Bronchial smooth muscle cell (primary cell): ENCODE results near the gene SOHLH2. TPM values are rescaled to one million over a fixed set of nuclear protein-coding genes. Genes with fewer than 3 reads are reported as not detected.

Experiments
- total RNA-seq: library from RNA; depleted of rRNA; stranded (reverse); fragments of >200 nt; gene quantifications from 2 replicates; pipeline ENCODE4 v1.2.1, GENCODE V29; 2014

The SOHLH2 gene, protein sequence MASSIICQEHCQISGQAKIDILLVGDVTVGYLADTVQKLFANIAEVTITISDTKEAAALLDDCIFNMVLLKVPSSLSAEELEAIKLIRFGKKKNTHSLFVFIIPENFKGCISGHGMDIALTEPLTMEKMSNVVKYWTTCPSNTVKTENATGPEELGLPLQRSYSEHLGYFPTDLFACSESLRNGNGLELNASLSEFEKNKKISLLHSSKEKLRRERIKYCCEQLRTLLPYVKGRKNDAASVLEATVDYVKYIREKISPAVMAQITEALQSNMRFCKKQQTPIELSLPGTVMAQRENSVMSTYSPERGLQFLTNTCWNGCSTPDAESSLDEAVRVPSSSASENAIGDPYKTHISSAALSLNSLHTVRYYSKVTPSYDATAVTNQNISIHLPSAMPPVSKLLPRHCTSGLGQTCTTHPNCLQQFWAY
- 0.69 and 1.4 TPM in 2 replicates for total RNA-seq

DNA sequence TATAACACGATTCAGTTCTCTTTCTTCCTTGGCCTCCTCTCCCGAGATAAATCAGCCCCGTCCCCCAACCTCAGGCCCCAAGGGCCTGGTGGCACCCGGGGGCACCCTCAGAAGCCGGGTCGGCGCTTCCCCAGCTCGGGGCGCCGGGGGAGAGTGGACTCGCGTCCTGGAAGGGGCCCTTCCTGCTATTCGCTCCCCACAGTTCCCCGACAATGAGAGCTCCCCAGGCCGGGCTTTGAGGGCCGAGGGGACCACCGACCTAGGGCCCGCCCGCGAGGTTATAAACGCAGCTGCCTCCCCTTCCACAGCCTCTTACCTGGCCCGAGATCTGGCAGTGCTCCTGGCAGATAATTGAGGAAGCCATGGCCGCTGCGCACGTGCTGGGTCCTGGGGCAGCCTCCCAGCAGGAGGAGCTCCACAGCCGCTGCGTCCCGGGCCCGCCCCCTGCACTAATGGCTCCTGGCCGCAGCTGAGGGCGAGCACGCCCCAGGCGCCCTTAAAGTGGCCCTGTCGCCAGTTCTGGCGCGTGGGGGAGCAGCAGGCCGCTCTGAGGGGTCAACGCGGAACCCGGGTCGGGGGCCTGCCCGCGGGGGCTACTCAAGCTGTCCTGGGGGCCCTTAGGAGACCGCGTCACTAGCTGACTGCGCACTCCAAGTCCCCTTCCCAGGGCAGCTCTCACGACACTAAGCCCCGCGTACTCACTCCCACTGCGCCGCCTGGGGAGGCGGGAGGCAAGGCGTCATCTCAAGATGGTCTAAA, at the start of gene SOHLH2:
TSS of gene SOHLH2 (minus strand) at position 394 of the 759 bp plus-strand sequence. CDS start at position 364, 30 bp downstream.

DNA sequence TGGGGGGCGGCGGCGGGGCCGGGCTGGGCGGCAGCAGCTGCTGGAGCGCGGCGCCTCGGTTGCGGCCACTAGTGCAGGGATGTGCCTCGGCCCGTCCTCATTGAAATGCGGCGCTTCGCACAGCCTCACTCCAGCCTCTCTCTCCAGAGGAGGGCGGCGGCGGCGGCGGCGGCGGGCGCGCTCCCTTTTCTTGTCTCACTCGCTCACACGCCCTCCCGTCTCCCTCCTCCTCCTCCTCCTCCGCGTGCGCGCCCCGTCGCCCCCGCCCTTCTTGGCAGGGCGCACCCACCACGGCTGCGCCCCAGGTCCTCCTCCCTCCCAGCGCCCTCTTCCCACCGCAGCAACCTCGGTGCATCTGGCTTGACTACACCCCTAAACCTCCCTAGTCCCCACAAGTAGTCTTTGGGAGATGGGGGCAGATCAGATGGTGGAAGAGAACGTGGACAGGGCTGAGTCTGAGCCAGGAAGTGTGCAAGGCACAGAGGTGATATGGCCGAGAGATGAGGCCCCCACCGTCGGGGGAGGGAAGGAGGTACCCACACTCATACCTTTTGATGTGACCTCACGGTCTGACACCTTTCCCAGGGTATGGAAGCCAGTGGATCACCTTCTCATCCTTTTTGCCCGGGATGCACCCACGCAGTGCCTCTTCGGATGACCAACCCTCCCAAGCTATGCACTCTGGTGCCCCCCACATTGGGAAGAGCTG, 83.0 kb downstream of the SOHLH2 start, which contains the start of gene DCLK1:
TSS of gene DCLK1 (minus strand) at position 161 of the 709 bp plus-strand sequence.

Other genes starting within 250 kb of the SOHLH2 start
- 2.8 and 5.8 TPM in 2 replicates for gene DCLK1, start 83.2 kb downstream of the SOHLH2 start, total RNA-seq
- 4.8 and 5.0 TPM in 2 replicates for gene CCDC169, start 83.3 kb upstream of the SOHLH2 start, total RNA-seq
- gene SPART, start 131.8 kb upstream of the SOHLH2 start, total RNA-seq, result 88.0 and 181 TPM in 2 replicates
- gene CCNA1, start 217.9 kb upstream of the SOHLH2 start, total RNA-seq, result 0.47 and 1.2 TPM in 2 replicates